Natural killer cell (primary cell): ENCODE data around the gene MAP3K14. TPM values are rescaled to one million over a fixed set of nuclear protein-coding genes. Genes with fewer than 3 reads are reported as not detected.

ENCODE experiments used
- ATAC-seq, 3 donors: fragments of 150-1000 bp in 2 of 3; fragments of 200-7000 bp in 1 of 3; cut with Tn5 transposase; 1 replicate in 1 of 3; 2 replicates in 2 of 3; pipeline ENCODE4 v1.10.0; 2021; ENCODE audit warnings: mild to moderate bottlenecking in 2 of 3, moderate library complexity in 2 of 3
- DNase-seq, 2 donors: peaks; one replicate each; pipeline versions ENCODE4 v3.0.0 to v3.0.0-alpha.2; 2013 to 2021; ENCODE audit warnings: mixed read lengths in 1 of 2
- H3K27ac ChIP-seq: one replicate; pipeline ENCODE4 v1.5.1; 2013; ENCODE audit warnings: mild to moderate bottlenecking, low read length
- H3K27me3 ChIP-seq: one replicate; pipeline ENCODE4 v1.6.1; 2013; ENCODE audit warnings: low read length; ENCODE audit not compliant: control insufficient read depth, insufficient read depth
- H3K36me3 ChIP-seq: one replicate; pipeline ENCODE4 v1.6.1; 2013; ENCODE audit warnings: low read length; ENCODE audit not compliant: control insufficient read depth, insufficient read depth
- H3K4me1 ChIP-seq: one replicate; pipeline ENCODE4 v1.6.1; 2013; ENCODE audit warnings: low read length; ENCODE audit not compliant: control insufficient read depth, insufficient read depth
- H3K4me3 ChIP-seq: one replicate; pipeline ENCODE4 v1.5.1; 2013; ENCODE audit warnings: low read length
- H3K9me3 ChIP-seq: one replicate; pipeline ENCODE4 v1.6.1; 2013; ENCODE audit warnings: low read length; ENCODE audit not compliant: control insufficient read depth, insufficient read depth
- H3K27ac Mint-ChIP-seq, 2 donors: one replicate each; pipeline ENCODE4 v1.8.0; 2022; ENCODE audit warnings: mild to moderate bottlenecking in 2 of 2, mixed read lengths in 2 of 2, moderate library complexity in 1 of 2
- H3K27me3 Mint-ChIP-seq, 2 donors: one replicate each; pipeline ENCODE4 v1.8.0; 2022; ENCODE audit warnings: low read depth in 2 of 2, mixed read lengths in 2 of 2
- H3K36me3 Mint-ChIP-seq: one replicate; pipeline ENCODE4 v1.8.0; 2022; ENCODE audit warnings: mixed read lengths
- H3K4me1 Mint-ChIP-seq, 2 donors: one replicate each; pipeline ENCODE4 v1.8.0; 2022; ENCODE audit warnings: mixed read lengths in 2 of 2
- H3K4me3 Mint-ChIP-seq: one replicate; pipeline ENCODE4 v1.8.0; 2022; ENCODE audit warnings: mild to moderate bottlenecking, moderate library complexity, mixed read lengths
- H3K9me3 Mint-ChIP-seq, 2 donors: one replicate each; pipeline ENCODE4 v1.8.0; 2022; ENCODE audit warnings: mixed read lengths in 2 of 2
- WGBS: methylation state at CpG from one replicate; pipeline ENCODE4 v1.1.7; 2013; ENCODE audit warnings: missing lambda C conversion rate; ENCODE audit not compliant: insufficient coverage; 5-methylcytosine and 5-hydroxymethylcytosine counted together
- intact Hi-C: fragments of 100-400 bp; cut with micrococcal nuclease; formaldehyde crosslinking; loops from one replicate; pipeline ENCODE4 v1.14.2; 2022
- total RNA-seq, 4 donors: library from RNA; stranded (reverse); fragments of 120-200 nt in 1 of 4; gene quantifications; one replicate each; pipeline versions ENCODE4 v1.2.3 to v1.2.4, GENCODE V29; 2013 to 2022
- TF ChIP-seq, protein P1 (sequence below): fragments of 200-600 bp; IDR thresholded peaks from one replicate; pipeline ENCODE4 v1.8.0; 2022; ENCODE audit warnings: antibody characterized with exemption

MAP3K14 gene
- total RNA-seq, 3 donors from 2014 or later (not counting 1 experiment from before 2014, with no cell fraction given) = 28.0 to 31.9 (median 31.6) TPM

DNA sequence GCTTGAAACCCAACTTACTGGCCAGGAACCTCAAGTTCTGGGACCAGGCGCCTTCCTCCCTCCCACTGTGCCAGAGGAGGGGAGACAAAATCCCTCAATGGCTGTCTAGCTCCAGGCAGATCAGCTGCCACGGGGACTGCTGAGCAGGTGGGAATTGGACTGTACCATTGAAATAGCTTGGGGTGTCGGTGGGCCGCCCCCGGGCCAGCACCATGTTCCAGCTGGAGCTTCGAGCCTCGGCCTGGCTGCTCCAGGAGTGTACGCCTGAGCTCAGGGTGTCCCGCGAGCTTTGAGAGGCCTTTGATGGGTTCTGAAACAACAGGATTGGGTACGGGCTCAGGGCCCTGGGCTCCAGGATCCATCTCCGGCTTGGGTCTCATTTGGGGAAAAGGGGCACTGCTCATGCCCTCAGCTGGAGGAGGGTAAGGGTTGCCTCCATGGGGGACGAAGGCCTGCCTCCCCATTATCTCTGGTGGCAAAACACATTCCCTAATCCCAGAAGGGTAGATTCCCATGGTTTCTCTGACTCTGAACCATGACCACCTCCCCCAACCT, 50.4 kb downstream of the MAP3K14 start:
- TF ChIP-seq, protein P1, sequence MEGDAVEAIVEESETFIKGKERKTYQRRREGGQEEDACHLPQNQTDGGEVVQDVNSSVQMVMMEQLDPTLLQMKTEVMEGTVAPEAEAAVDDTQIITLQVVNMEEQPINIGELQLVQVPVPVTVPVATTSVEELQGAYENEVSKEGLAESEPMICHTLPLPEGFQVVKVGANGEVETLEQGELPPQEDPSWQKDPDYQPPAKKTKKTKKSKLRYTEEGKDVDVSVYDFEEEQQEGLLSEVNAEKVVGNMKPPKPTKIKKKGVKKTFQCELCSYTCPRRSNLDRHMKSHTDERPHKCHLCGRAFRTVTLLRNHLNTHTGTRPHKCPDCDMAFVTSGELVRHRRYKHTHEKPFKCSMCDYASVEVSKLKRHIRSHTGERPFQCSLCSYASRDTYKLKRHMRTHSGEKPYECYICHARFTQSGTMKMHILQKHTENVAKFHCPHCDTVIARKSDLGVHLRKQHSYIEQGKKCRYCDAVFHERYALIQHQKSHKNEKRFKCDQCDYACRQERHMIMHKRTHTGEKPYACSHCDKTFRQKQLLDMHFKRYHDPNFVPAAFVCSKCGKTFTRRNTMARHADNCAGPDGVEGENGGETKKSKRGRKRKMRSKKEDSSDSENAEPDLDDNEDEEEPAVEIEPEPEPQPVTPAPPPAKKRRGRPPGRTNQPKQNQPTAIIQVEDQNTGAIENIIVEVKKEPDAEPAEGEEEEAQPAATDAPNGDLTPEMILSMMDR = no peak

DNA sequence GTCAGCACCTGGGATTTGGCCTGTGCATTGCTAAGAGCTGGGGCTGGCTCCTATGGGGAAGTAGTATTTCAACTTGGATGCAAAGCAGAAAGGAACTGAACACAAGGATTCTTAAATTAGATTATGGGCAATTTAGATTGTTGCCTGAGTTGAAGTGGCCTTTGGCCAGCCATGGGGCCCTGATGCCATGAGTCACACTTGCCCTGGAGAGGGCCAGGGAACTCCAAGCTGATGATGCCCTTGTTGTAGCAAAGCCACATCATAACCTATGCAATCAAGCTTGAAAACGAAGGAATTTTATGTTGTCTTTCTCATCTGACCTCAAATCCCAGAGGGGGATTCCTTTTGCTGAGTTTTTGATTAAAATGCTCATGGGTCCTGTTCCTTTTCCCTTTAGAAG, 51.0 kb downstream of the MAP3K14 start:
- Mint-ChIP-seq H3K4me1 (peaks cover 0 to 10% of the 10 kb centered on the region in 2 donors), H3K9me3 (no peaks in the 10 kb centered on the region), H3K27me3 (no peaks in the 10 kb centered on the region), H3K27ac (no peak overlapping the region), H3K36me3 (no peaks in the 10 kb centered on the region), H3K4me3 (no peak overlapping the region)
- intact Hi-C loops = no loop called here
- TF ChIP-seq, protein P1 = no peak
- 67% methylated on average over 1 of the region's 1 CpG for WGBS
- Histone ChIP-seq H3K36me3 (peaks cover 65% of the 10 kb centered on the region), H3K4me3 (no peak overlapping the region), H3K9me3 (no peaks in the 10 kb centered on the region), H3K27ac (no peak overlapping the region), H3K4me1 (peaks cover 20% of the 10 kb centered on the region), H3K27me3 (no peaks in the 10 kb centered on the region)
- DNase-seq (no peak), ATAC-seq (no peak)

More for the DNA sequence above, 50.4 kb downstream of the MAP3K14 start:
- 97% methylated on average over 13 of the region's 13 CpGs for WGBS
- Mint-ChIP-seq H3K4me3 (no peak overlapping the region), H3K27me3 (no peaks in the 10 kb centered on the region), H3K9me3 (no peaks in the 10 kb centered on the region), H3K27ac (no peak overlapping the region), H3K4me1 (peaks cover 0 to 8% of the 10 kb centered on the region in 2 donors), H3K36me3 (no peaks in the 10 kb centered on the region)
- no peak for ATAC-seq
- no peak for DNase-seq
- Histone ChIP-seq H3K36me3 (peaks cover 70% of the 10 kb centered on the region), H3K27ac (no peak overlapping the region), H3K9me3 (no peaks in the 10 kb centered on the region), H3K27me3 (no peaks in the 10 kb centered on the region), H3K4me1 (peaks cover 15% of the 10 kb centered on the region), H3K4me3 (no peak overlapping the region)
- intact Hi-C loops = no loop called here

DNA sequence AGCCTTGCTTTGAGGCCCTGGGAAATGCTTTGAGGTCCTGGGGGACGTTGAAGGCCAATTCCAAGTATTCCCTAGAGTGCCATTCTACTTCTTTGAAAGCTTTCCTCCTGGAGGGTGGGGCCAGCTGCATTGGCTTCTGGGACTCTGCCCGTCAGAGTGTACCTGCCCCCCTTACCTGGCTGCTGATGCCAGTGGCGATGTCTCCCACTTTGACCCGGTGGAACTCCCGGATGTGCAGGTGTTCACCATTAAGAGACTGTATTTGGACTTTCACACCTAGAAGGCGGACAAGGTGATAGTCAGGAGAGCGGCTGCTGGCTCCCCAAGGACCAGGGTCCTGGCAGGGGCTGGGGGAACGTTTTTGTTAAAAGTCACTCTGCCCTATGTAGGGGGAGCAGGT, 51.8 kb downstream of the MAP3K14 start:
- H3K4me3 ChIP-seq = no peak overlapping the region
- no peak for DNase-seq
- H3K4me1 ChIP-seq = peaks cover 20% of the 10 kb centered on the region
- Mint-ChIP-seq H3K4me1 (peaks cover 0 to 15% of the 10 kb centered on the region in 2 donors), H3K27me3 (no peaks in the 10 kb centered on the region), H3K9me3 (no peaks in the 10 kb centered on the region), H3K4me3 (no peak overlapping the region), H3K36me3 (no peaks in the 10 kb centered on the region), H3K27ac (no peak overlapping the region)
- intact Hi-C loops = no loop called here
- peaks cover 57% of the 10 kb centered on the region for H3K36me3 ChIP-seq
- ATAC-seq = no peak
- H3K27me3 ChIP-seq = no peaks in the 10 kb centered on the region
- TF ChIP-seq, protein P1 = no peak
- H3K27ac ChIP-seq = no peak overlapping the region
- 94% methylated on average over 8 of the region's 8 CpGs for WGBS
- no peaks in the 10 kb centered on the region for H3K9me3 ChIP-seq

DNA sequence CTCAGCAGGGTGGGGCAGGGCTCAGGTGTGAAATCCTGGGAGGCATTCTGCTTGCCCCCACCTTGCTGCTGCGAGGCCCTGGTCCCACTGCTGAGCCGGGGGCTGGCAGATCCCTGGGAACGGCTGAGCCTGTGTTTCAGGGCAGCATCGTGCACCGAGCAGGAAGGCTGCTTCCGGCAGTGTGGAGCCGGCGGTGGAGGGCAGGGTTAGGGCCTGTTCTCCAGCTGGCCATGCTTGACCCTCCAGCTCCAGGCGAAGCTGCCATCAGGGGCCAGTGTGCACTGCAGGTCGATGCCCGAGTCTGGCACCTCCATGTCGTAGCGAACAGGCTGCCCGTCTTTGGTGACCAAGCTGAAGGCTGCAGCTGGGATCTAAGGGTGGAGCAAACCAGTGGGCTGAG, 52.4 kb downstream of the MAP3K14 start:
- Histone ChIP-seq H3K9me3 (no peaks in the 10 kb centered on the region), H3K27me3 (no peaks in the 10 kb centered on the region), H3K4me1 (peaks cover 20% of the 10 kb centered on the region), H3K27ac (no peak overlapping the region), H3K4me3 (no peak overlapping the region), H3K36me3 (peaks cover 52% of the 10 kb centered on the region)
- Mint-ChIP-seq H3K9me3 (no peaks in the 10 kb centered on the region), H3K4me1 (peaks cover 0 to 15% of the 10 kb centered on the region in 2 donors), H3K36me3 (no peaks in the 10 kb centered on the region), H3K4me3 (no peak overlapping the region), H3K27ac (no peak overlapping the region), H3K27me3 (no peaks in the 10 kb centered on the region)
- TF ChIP-seq, protein P1 = no peak
- intact Hi-C loops = no loop called here
- ATAC-seq (no peak), DNase-seq (no peak)
- WGBS = 96% methylated on average over 14 of the region's 14 CpGs
